ENCODE results near the gene XKR7.
A peak's percentile ranks its signal among the peaks of the same experiment; 100 is the strongest.
"Not testable (repeated sequence)": the region's sequence is repeated elsewhere in the genome, so short reads cannot be mapped to it uniquely, and the experiment has no call there.

Gene XKR7

DNA sequence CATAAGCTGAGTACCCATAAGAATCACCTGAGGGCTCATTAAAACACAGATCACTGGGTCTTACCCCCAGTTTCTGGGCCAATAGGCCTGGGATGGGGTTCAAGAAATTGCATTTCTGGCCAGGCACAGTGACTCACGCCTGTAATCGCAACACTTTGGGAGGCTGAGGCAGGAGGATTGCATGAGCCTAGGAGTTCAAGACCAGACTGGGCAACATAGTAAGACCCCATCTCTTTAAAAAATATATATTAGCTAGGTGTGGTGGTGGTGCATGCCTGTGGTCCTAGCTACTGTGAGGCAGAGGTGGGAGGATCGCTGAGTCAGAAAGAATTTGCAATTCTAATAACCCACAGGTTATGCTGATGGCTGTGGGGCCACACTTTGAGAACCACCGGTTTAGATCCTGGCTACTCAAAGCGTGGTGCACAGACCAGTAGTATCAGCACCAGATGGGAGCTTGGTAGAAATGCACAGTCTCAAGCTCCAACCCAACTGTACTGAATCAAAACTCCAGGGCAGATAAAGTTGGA is 44.3 kb downstream of the XKR7 start:
- DNase-seq, result no peak

DNA sequence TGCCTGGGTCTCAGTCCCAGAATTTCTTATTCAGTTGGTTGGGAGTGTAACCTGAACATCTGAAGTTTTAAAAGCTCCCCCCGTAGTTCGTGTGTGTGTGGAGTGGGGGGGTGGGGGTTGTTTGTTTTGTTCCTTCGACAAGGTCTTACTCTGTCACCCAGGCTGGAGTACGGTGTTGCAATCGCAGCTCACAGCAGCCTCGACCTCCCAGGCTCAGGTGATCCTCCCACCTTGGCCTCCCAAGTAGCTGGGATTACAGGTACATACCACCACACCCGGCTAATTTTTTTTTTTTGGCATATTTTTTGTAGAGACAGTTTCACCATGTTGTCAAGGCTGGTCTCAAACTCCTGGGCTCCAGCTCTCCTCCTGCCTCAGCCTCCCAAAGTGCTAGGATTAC is 45.4 kb downstream of the XKR7 start:
- no peak for DNase-seq

GRCh38 chr20:32017711-32018251 is 49.8 kb downstream of the XKR7 start:
- no peak for DNase-seq

- DNase-seq, result peak in 4 of 56 donors; percentile 8 to 41 (median 16)
Observed at GRCh38 chr20:32018269-32019155, 50.6 kb downstream of the XKR7 start.

- DNase-seq, result peak in 1 of 56 donors; percentile 12
Observed at GRCh38 chr20:32019156-32019510, 51.2 kb downstream of the XKR7 start.

DNA sequence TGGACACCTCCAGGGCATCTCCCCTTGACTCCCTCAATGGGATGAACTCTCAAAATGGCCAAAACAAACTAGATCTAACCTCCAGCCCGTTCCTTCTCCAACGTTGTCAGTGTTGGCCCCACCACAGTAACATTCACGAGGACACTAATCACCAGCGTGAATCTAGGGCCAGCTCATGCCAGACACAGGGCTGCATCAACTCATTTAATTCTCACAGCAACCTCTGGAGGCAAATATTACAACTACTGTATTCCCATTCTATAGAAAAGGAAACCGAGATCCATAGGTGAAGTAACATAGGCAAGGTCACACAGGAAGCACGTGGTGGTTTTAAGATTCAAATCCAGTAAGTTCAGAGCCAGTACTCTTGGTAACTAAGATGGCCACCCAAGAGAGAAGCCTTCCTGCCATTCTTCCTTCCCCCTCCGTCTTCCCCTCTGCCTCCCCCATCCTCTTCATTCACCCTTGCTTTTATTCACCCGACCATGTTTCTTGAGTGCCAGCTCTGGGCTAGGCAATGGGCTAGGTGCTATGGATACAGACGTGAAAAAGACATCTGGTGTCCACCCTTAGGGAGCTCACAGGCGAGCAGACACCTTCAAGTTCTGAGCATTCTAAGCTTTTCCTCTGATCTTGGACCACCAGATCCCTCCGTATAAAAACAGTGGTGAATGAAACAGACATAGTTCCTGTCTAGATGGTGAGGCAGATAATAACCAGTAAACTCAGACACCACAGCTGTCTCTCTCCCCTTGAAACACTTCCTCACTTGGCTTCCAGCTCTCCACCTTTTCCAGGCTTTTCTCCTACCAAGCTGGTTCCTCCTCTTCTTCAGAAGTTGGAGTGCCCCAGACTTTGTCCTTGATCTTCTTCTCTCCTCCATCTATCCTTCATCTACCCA is 51.9 kb downstream of the XKR7 start:
- DNase-seq, result no peak

DNA sequence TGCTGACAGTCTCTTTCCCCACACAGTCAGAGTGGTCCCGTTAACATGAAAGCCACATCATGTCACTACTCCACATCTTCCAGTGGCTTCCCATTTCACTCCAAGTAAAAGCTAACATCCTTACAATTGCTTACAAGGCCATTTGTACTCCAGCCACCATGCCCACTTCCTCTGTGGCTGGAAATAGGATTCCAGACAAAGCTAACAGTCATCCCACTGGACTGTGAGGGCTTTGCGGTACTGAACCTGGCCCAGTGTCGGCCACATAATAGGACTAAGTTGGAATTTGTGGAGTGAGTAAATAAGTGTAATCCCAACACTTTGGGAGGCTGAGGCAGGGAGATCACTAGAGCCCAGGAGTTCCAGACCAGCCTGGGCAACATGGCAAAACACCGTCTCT is 53.1 kb downstream of the XKR7 start:
- DNase-seq, result no peak

GRCh38 chr20:32024683-32025295 is 56.8 kb downstream of the XKR7 start:
- no peak for DNase-seq

GRCh38 chr20:32027643-32028042 is 59.7 kb downstream of the XKR7 start:
- no peak for DNase-seq

GRCh38 chr20:32028647-32029372 is 60.9 kb downstream of the XKR7 start:
- no peak for DNase-seq

GRCh38 chr20:32029561-32029960 is 61.6 kb downstream of the XKR7 start:
- no peak for DNase-seq

DNA sequence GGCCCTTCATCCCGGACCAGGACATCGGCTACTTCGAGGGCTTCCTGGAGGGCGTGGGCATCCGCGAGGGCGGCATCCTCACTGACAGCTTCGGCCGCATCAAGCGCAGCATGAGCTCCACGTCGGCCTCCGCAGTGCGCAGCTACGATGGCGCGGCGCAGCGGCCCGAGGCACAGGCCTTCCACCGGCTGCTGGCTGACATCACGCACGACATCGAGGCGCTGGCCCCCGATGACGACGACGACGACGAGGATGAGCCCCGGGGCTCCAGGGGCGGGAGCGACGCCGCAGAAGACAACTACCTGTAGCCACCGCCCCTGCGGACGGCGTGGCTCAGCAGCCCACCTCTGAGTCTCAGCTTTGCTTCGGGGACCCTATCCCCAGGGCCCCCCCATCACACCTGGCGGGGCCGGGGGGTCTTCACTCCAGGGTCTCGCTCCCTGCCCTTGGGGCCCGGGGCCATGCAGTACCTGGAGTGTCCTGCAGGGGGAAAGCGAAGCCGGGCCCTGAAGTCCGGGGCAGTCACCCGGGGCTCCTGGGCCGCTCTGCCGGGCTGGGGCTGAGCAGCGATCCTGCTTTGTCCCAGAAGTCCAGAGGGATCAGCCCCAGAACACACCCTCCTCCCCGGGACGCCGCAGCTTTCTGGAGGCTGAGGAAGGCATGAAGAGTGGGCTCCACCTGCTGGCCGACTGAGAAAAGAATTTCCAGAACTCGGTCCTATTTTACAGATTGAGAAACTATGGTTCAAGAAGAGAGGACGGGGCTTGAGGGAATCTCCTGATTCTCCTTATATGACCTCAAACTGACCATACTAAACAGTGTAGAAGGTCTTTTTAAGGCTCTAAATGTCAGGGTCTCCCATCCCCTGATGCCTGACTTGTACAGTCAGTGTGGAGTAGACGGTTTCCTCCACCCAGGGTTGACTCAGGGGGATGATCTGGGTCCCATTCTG is 63.3 kb downstream of the XKR7 start:
- DNase-seq, result peak in 39 of 56 donors; percentile 12 to 71 (median 37)

DNA sequence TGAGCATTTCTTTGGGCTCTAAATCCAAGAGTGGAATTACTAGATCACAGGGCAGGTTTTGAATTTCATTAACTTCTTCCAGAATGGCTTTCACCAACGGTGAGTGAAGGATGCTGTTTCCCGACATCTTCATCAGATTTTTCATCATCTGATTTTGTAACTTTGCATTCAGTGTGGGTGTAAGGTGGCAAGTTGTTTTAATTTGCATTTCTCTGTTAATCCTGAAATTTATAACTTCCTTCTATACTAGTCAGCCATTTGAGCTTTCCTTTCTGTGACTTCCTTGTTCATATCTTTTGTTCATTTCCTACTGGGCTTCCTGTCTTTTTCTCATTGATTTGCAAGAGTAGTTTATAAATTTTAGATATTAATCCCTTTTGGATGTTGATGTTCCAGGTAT is 65.4 kb downstream of the XKR7 start:
- DNase-seq, result no peak

- DNase-seq, result not testable (repeated sequence)
Observed at GRCh38 chr20:32033721-32034120, 65.8 kb downstream of the XKR7 start.

DNA sequence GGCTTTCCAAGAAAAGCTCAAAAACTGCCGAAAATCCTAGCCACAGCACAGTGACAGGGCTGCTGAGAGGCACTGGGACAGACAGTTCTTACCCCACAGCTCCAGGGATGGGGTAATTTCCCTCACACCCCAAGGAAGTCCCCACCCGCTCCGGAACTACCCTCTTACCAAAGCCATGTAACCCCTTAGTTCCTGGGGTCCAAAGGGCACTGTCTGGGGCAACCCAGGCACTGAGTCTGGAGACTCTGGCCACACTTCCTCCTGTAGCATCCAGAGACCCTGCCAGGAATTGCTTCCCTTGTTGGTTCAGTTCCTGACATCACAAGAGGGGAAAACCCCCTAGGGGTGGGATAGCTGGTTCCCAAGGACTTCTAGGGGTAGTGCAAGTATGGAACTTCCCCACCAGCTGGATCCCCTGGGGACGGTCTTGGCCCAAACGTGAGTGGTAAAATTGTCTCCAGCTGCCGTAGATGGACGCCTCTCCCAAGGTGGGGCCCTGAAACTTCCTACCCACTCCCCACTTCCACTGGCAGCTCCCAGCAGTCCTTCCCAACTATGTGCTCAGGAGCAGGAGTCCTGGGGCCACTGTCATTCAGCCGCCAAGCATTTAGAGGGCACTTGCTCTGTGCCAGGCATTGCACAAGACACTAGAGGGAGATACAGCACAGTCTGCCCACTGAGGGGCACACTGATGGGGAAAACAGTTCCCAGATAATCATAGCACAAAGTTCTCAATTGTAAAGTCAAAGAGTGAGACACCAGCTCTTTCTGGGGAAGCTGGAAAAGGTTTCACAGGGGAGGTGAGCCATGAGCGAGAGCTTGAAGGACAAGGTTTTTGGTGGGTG is 66.9 kb downstream of the XKR7 start:
- no peak for DNase-seq

GRCh38 chr20:32035426-32035779 is 67.5 kb downstream of the XKR7 start:
- no peak for DNase-seq

- no peak for DNase-seq
Observed at GRCh38 chr20:32036252-32036651, 68.3 kb downstream of the XKR7 start.

DNA sequence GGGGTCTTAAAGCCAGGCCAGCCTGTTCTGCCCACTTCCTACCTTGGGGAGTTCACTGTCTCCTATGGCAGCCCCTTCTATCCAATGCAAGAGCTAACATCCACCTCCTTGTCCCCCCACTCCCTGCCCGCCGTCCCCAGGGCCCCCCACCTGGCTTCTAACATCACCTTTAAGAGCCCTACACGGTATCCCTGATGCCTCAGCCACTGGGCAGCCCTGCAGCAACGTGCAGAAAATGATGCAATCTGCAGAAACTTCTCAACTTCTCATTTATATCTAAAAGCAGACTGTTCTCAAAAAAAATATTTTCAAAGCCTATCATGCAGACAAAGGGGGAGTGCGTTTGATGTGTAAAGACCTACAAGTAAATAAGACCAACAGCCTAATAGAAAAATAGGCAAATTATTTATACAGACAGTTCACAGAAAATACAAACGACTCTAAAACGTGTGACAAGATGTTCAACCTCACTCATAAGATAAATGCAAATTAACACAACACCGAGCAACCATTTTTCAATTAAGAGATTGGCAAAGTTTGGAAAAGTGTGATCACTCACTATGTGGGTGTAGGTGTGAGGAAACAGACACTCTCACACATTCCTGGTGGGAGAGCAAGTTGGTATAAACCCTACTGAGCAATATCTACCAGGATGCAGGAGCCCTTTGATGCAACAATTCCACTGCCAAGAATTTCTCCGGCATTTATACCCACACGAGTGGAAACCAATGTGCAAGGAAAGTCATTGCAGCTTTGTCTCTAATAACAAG is 69.0 kb downstream of the XKR7 start:
- DNase-seq, result no peak
